K562 (cell line): ENCODE results near the gene PEX19. TPM values are rescaled to one million over a fixed set of nuclear protein-coding genes. Genes with fewer than 3 reads are reported as not detected.

ENCODE experiments used
- ATAC-seq: fragments of 200-7000 bp; cut with Tn5 transposase; 3 replicates; pipeline ENCODE4 v1.9.1; 2020; ENCODE audit warnings: moderate library complexity
- BruUV-seq: library from RNA; stranded (reverse); fragments of 400-500 nt; replicated peaks from 2 replicates; lab custom pipeline; 2021; lab: Mats Ljungman, UMichigan
- CTCF ChIA-PET: fragments of 300-600 bp; formaldehyde crosslinking; extraction: SDS; loops from one replicate; lab custom pipeline; 2021; ENCODE audit warnings: low intra/inter-chr PET ratio; lab: Yijun Ruan, JAX
- POLR2A ChIA-PET: fragments of 300-600, 350-650 bp; sonication (Branson Sonifier 250); formaldehyde crosslinking; extraction: SDS; loops from one replicate; lab custom pipeline; 2021; ENCODE audit warnings: antibody characterized with exemption, inconsistent platforms; lab: Yijun Ruan, JAX
- DNase-seq, 4 experiments: peaks; one replicate each; pipeline versions ENCODE4 v3.0.0 to v3.0.0-alpha.2; 2011 to 2018; ENCODE audit warnings: low spot score in 3 of 4, mixed read lengths in 3 of 4; ENCODE audit errors: extremely low read depth in 1 of 4
- FAIRE-seq: peaks from 2 replicates; lab custom pipeline; 2011; peaks lifted over from hg19 to GRCh38; lab: Jason Lieb, UNC
- H2AFZ ChIP-seq: 2 replicates; pipeline ENCODE4 v1.6.0; 2011; ENCODE audit warnings: low read depth, low read length, control low read depth, inconsistent platforms
- H3K27ac ChIP-seq: fragments of 200-600 bp; 3 replicates; pipeline ENCODE4 v1.8.0; 2011; ENCODE audit warnings: low read depth, mild to moderate bottlenecking, control low read depth, inconsistent platforms, low read length, moderate library complexity, mixed read lengths; ENCODE audit errors: extremely low read depth
- H3K27me3 ChIP-seq, 2 experiments: fragments of 300-600 bp in 1 of 2; 2 replicates in 1 of 2; 3 replicates in 1 of 2; pipeline versions ENCODE4 v1.6.0 to v1.8.0; 2011; ENCODE audit warnings: inconsistent platforms in 2 of 2, low read length in 2 of 2, mild to moderate bottlenecking in 1 of 2, mixed read lengths in 1 of 2, moderate library complexity in 1 of 2; ENCODE audit not compliant: control insufficient read depth in 2 of 2, insufficient read depth in 2 of 2
- H3K36me3 ChIP-seq: fragments of 300-600 bp; 3 replicates; pipeline ENCODE4 v1.8.0; 2011; ENCODE audit warnings: mild to moderate bottlenecking, low read length, inconsistent platforms; ENCODE audit not compliant: control insufficient read depth, insufficient read depth
- H3K4me1 ChIP-seq, 2 experiments: fragments of 200-600 bp in 1 of 2; replicated peaks in 1 of 2; 2 replicates in 1 of 2; 3 replicates in 1 of 2; pipeline versions ENCODE4 v1.5.1 to v1.8.0; 2011; ENCODE audit warnings: inconsistent platforms in 2 of 2, low read length in 2 of 2, mild to moderate bottlenecking in 1 of 2, mixed read lengths in 1 of 2, moderate library complexity in 1 of 2; ENCODE audit not compliant: control insufficient read depth in 2 of 2, insufficient read depth in 2 of 2
- H3K4me2 ChIP-seq: 2 replicates; pipeline ENCODE4 v1.6.1; 2011; ENCODE audit warnings: low read length, control low read depth, inconsistent platforms, mixed read lengths; ENCODE audit not compliant: insufficient read depth
- H3K4me3 ChIP-seq: fragments of 200-600 bp; sonication (generic), shearing (Covaris generic); 2 replicates; pipeline ENCODE4 v1.5.1; 2016; ENCODE audit warnings: control low read depth, inconsistent platforms
- H3K79me2 ChIP-seq: fragments of 200-600 bp; 3 replicates; pipeline ENCODE4 v1.8.0; 2011; ENCODE audit warnings: low read length, inconsistent platforms; ENCODE audit not compliant: control insufficient read depth, insufficient read depth
- H3K9ac ChIP-seq, 2 experiments: 2 replicates each; pipeline versions ENCODE4 v1.6.0 to v1.6.1; 2011; ENCODE audit warnings: low read depth in 2 of 2, low read length in 2 of 2, control low read depth in 1 of 2, inconsistent platforms in 1 of 2, mild to moderate bottlenecking in 1 of 2, mixed read lengths in 1 of 2; ENCODE audit not compliant: insufficient read depth in 1 of 2
- H3K9me1 ChIP-seq: one replicate; pipeline ENCODE4 v1.6.0; 2011; ENCODE audit warnings: inconsistent platforms, mild to moderate bottlenecking, low read length, moderate library complexity; ENCODE audit not compliant: control insufficient read depth, insufficient read depth
- H3K9me3 ChIP-seq: replicated peaks from 2 replicates; pipeline ENCODE4 v1.5.1; 2011; ENCODE audit warnings: low read depth, low read length, inconsistent platforms; ENCODE audit not compliant: control insufficient read depth, insufficient read depth
- H4K20me1 ChIP-seq: replicated peaks from 2 replicates; pipeline ENCODE4 v1.6.1; 2011; ENCODE audit warnings: low read length, inconsistent platforms, mixed read lengths; ENCODE audit not compliant: control insufficient read depth, insufficient read depth
- ADNP ChIP-seq: fragments of 200-800 bp; sonication (Bioruptor generic); IDR thresholded peaks from 2 replicates; pipeline ENCODE4 v1.6.1; 2016; ENCODE audit warnings: missing genetic modification characterization, missing compliant biosample characterization
- ARNT ChIP-seq, 2 experiments: fragments of 450-650 bp; IDR thresholded peaks; 2 replicates each; pipeline ENCODE4 v1.6.1; 2016; ENCODE audit warnings: mild to moderate bottlenecking in 1 of 2
- CREBBP ChIP-seq: IDR thresholded peaks from one replicate; pipeline ENCODE4 v1.6.1; 2012; ENCODE audit warnings: low read depth, mild to moderate bottlenecking, control low read depth, inconsistent platforms, low read length
- EP300 ChIP-seq: IDR thresholded peaks from 2 replicates; pipeline ENCODE4 v1.6.1; 2012; ENCODE audit warnings: low read length, improper control_type of control experiment
- ERF ChIP-seq: fragments of 450-650 bp; formaldehyde crosslinking; IDR thresholded peaks from 2 replicates; pipeline ENCODE4 v1.4.0; 2020; ENCODE audit warnings: mild to moderate bottlenecking, mixed read lengths
- HDAC1 ChIP-seq, 2 experiments: fragments of 450-650 bp; IDR thresholded peaks; 2 replicates each; pipeline ENCODE4 v1.6.1; 2016 to 2017; ENCODE audit warnings: inconsistent platforms in 1 of 2, mild to moderate bottlenecking in 1 of 2, moderate library complexity in 1 of 2
- HDAC2 ChIP-seq: fragments of 450-650 bp; IDR thresholded peaks from 2 replicates; pipeline ENCODE4 v1.6.1; 2016; ENCODE audit warnings: mild to moderate bottlenecking
- MCM2 ChIP-seq: fragments of 450-650 bp; IDR thresholded peaks from 2 replicates; pipeline ENCODE4 v1.6.1; 2017; ENCODE audit warnings: low read depth, mild to moderate bottlenecking
- RFX5 ChIP-seq: IDR thresholded peaks from 2 replicates; pipeline ENCODE4 v1.6.1; 2011; ENCODE audit warnings: low read depth, mild to moderate bottlenecking, improper control_type of control experiment, low read length
- SETDB1 ChIP-seq: IDR thresholded peaks from one replicate; pipeline ENCODE4 v1.6.1; 2012; ENCODE audit warnings: low read length, control low read depth, inconsistent platforms
- XRCC3 ChIP-seq: fragments of 450-650 bp; IDR thresholded peaks from 2 replicates; pipeline ENCODE4 v1.6.1; 2017; ENCODE audit warnings: mild to moderate bottlenecking, moderate library complexity
- ZNF398 ChIP-seq: fragments of 250-450 bp; sonication (Bioruptor Pico); IDR thresholded peaks from 2 replicates; pipeline ENCODE4 v1.8.0; 2021; ENCODE audit warnings: moderate library complexity, mild to moderate bottlenecking, inconsistent platforms
- ZNF696 ChIP-seq: fragments of 250-450 bp; sonication (Bioruptor Pico); conservative IDR thresholded peaks from 2 replicates; pipeline ENCODE4 v1.4.0; 2020; ENCODE audit warnings: mild to moderate bottlenecking, moderate library complexity
- WGBS: fragments of 100-300 bp; shearing (Covaris generic); methylation state at CpG from one replicate; pipeline ENCODE4 v1.1.6; 2016; ENCODE audit warnings: low coverage, mixed read lengths; ENCODE audit not compliant: insufficient coverage; ENCODE audit errors: missing lambda C conversion rate; 5-methylcytosine and 5-hydroxymethylcytosine counted together
- in situ Hi-C: fragments of 300-500 bp; cut with MboI; formaldehyde crosslinking; loops from 4 replicates; pipeline ENCODE4 v1.15.0; 2018; ENCODE audit warnings: inconsistent platforms, mixed read lengths
- intact Hi-C: fragments of 100-400 bp; cut with micrococcal nuclease; formaldehyde crosslinking; loops from 2 replicates; pipeline ENCODE4 v1.14.2; 2022
- polyA plus RNA-seq, 8 experiments: library from polyadenylated mRNA; depleted of rRNA in 4 of 8; stranded (reverse) in 5 of 8; unstranded in 3 of 8; fragments of >200 nt; fragmentation: Nextera tagmentation in 2 of 8; fragmentation: Illumina TruSeq in 1 of 8; extraction: Ambion mirVana in 2 of 8; extraction: Trizol in 1 of 8; gene quantifications; 2 replicates each; pipeline versions ENCODE4 v1.2.1 to v1.2.3, GENCODE V29; 2011 to 2014; ENCODE audit warnings: inconsistent platforms in 1 of 8, missing spikeins in 1 of 8
- total RNA-seq, 7 experiments: library from RNA; depleted of rRNA in 6 of 7; stranded (reverse); fragments of >200 nt in 6 of 7; fragmentation: Illumina TruSeq in 2 of 7; extraction: Trizol in 2 of 7; gene quantifications; 2 replicates each; pipeline versions ENCODE4 v1.2.1 to v1.2.3, GENCODE V29; 2011 to 2021; ENCODE audit warnings: low replicate concordance in 1 of 7
- TF ChIP-seq, protein P1 (sequence below): sonication (generic); formaldehyde crosslinking; IDR thresholded peaks from 2 replicates; pipeline ENCODE4 v1.8.0; 2023; ENCODE audit warnings: mild to moderate bottlenecking, missing genetic modification reagents
- TF ChIP-seq, protein P2 (sequence below): fragments of 250-450 bp; sonication (Bioruptor Pico); IDR thresholded peaks from 2 replicates; pipeline ENCODE4 v1.8.0; 2021; ENCODE audit warnings: moderate library complexity, mild to moderate bottlenecking, inconsistent platforms

PEX19 gene
- total and polyA plus RNA-seq, 9 of the 15 experiments (the other 6 are each of a cell fraction or from before 2014, with no cell fraction given): 32.5 to 103 (median 59.8) TPM

- TF ChIP-seq ZNF398: no peak
- TF ChIP-seq HDAC1 (IDR thresholded peaks at IDR 0.05): 0 out of 4 replicates have a peak, but pooled peaks of 1 of the 2 experiments have one; percentile 25
- TF ChIP-seq MCM2: no peak
- no peak for TF ChIP-seq SETDB1
- TF ChIP-seq EP300: no peak
- TF ChIP-seq XRCC3: no peak
- TF ChIP-seq ERF (CRISPR knock-in tag): no peak
Measured at GRCh38 chr1:160257411-160258015, 27.4 kb downstream of the PEX19 start (continued).

GRCh38 chr1:160256396-160257046, 28.4 kb downstream of the PEX19 start:
- Histone ChIP-seq H3K27me3 (no peaks in the 10 kb centered on the region), H4K20me1 (no peaks in the 10 kb centered on the region), H3K79me2 (peaks cover 67% of the 10 kb centered on the region), H3K9ac (no peak overlapping the region), H3K36me3 (peaks cover 42% of the 10 kb centered on the region), H3K9me1 (no peaks in the 10 kb centered on the region), H3K9me3 (no peaks in the 10 kb centered on the region), H3K4me2 (no peak overlapping the region), H3K4me3 (no peak overlapping the region), H3K4me1 (peaks cover 0 to 12% of the 10 kb centered on the region in 2 experiments; a peak in 2 of 5 replicates), H3K27ac (no peak overlapping the region), H2AFZ (no peak overlapping the region)
- in situ Hi-C loops (no loop called here), intact Hi-C loops (no loop called here)
- ChIA-PET CTCF (no interaction called here), POLR2A (interaction anchor here (1.1 to 1.2 kb wide), 2 partner anchors 14 to 28 kb away, joined by 3 read pairs; partner anchors contain the start of gene PEX19)
- ATAC-seq (no peak), FAIRE-seq (no peak), DNase-seq (no peak)
- no TSS peak for BruUV-seq
- 44% methylated on average over 3 of the region's 3 CpGs for WGBS
- TF ChIP-seq, protein P1, sequence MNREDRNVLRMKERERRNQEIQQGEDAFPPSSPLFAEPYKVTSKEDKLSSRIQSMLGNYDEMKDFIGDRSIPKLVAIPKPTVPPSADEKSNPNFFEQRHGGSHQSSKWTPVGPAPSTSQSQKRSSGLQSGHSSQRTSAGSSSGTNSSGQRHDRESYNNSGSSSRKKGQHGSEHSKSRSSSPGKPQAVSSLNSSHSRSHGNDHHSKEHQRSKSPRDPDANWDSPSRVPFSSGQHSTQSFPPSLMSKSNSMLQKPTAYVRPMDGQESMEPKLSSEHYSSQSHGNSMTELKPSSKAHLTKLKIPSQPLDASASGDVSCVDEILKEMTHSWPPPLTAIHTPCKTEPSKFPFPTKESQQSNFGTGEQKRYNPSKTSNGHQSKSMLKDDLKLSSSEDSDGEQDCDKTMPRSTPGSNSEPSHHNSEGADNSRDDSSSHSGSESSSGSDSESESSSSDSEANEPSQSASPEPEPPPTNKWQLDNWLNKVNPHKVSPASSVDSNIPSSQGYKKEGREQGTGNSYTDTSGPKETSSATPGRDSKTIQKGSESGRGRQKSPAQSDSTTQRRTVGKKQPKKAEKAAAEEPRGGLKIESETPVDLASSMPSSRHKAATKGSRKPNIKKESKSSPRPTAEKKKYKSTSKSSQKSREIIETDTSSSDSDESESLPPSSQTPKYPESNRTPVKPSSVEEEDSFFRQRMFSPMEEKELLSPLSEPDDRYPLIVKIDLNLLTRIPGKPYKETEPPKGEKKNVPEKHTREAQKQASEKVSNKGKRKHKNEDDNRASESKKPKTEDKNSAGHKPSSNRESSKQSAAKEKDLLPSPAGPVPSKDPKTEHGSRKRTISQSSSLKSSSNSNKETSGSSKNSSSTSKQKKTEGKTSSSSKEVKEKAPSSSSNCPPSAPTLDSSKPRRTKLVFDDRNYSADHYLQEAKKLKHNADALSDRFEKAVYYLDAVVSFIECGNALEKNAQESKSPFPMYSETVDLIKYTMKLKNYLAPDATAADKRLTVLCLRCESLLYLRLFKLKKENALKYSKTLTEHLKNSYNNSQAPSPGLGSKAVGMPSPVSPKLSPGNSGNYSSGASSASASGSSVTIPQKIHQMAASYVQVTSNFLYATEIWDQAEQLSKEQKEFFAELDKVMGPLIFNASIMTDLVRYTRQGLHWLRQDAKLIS: no peak
- TF ChIP-seq ZNF696 (CRISPR knock-in tag): no peak
- no peak for TF ChIP-seq ADNP (tag)
- TF ChIP-seq CREBBP: no peak
- TF ChIP-seq ARNT (IDR thresholded peaks at IDR 0.05): no peak
- no peak for TF ChIP-seq HDAC2
- TF ChIP-seq, protein P2, sequence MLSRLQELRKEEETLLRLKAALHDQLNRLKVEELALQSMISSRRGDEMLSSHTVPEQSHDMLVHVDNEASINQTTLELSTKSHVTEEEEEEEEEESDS (CRISPR knock-in tag): no peak
- TF ChIP-seq RFX5: no peak
